ENCODE data around the gene OR2T35.

OR2T35 gene

GRCh38 chr1:248627971-248628844, 16.9 kb downstream of the OR2T35 start:
- no peak for DNase-seq (ENCODE audit: low read depth in 2 of 2)

GRCh38 chr1:248625971-248626370, 19.1 kb downstream of the OR2T35 start:
- no peak for DNase-seq (ENCODE audit: low read depth in 2 of 2)

- DNase-seq (ENCODE audit: low read depth in 2 of 2) = no peak
Measured at GRCh38 chr1:248625166-248625565, 19.9 kb downstream of the OR2T35 start.

GRCh38 chr1:248622570-248623001, 22.5 kb downstream of the OR2T35 start:
- no peak for DNase-seq (ENCODE audit: low read depth in 2 of 2)

- no peak for DNase-seq (ENCODE audit: low read depth in 2 of 2)
Measured at GRCh38 chr1:248621770-248622169, 23.3 kb downstream of the OR2T35 start.

GRCh38 chr1:248618878-248619277, 26.2 kb downstream of the OR2T35 start:
- DNase-seq (ENCODE audit: low read depth in 2 of 2) = no peak

- DNase-seq (ENCODE audit: low read depth in 2 of 2) = no peak
Measured at GRCh38 chr1:248618119-248618518, 27.0 kb downstream of the OR2T35 start.

- DNase-seq (ENCODE audit: low read depth in 2 of 2) = no peak
Measured at GRCh38 chr1:248613742-248614141, 31.3 kb downstream of the OR2T35 start.

GRCh38 chr1:248611883-248612414, 33.1 kb downstream of the OR2T35 start:
- no peak for DNase-seq (ENCODE audit: low read depth in 2 of 2)

- no peak for DNase-seq (ENCODE audit: low read depth in 2 of 2)
Measured at GRCh38 chr1:248610301-248610700, 34.8 kb downstream of the OR2T35 start.

GRCh38 chr1:248599396-248599795, 45.7 kb downstream of the OR2T35 start:
- no peak for DNase-seq (ENCODE audit: low read depth in 2 of 2)

- DNase-seq (ENCODE audit: low read depth in 2 of 2) = no peak
Measured at GRCh38 chr1:248597589-248597988, 47.5 kb downstream of the OR2T35 start, which contains the start of gene OR2T10. OR2T10 (minus strand) TSS chr1:248597700; CDS start chr1:248593768, 3,932 bp downstream.

GRCh38 chr1:248596615-248597014, 48.5 kb downstream of the OR2T35 start:
- DNase-seq (ENCODE audit: low read depth in 2 of 2) = no peak

- no peak for DNase-seq (ENCODE audit: low read depth in 2 of 2)
Measured at GRCh38 chr1:248593226-248593625, 51.9 kb downstream of the OR2T35 start.

- DNase-seq (ENCODE audit: low read depth in 2 of 2) = no peak
Measured at GRCh38 chr1:248592655-248593054, 52.4 kb downstream of the OR2T35 start.

GRCh38 chr1:248590055-248590454, 55.0 kb downstream of the OR2T35 start:
- DNase-seq (ENCODE audit: low read depth in 2 of 2) = no peak

- no peak for DNase-seq (ENCODE audit: low read depth in 2 of 2)
Measured at GRCh38 chr1:248589334-248589733, 55.7 kb downstream of the OR2T35 start.

Data from fibroblast of skin of left biceps (primary cell).